ENCODE results near the gene MAN2A1.

MAN2A1 gene

GRCh38 chr5:109689740-109690241 is at the start of gene MAN2A1:
Gene MAN2A1 (plus strand): TSS chr5:109689927. CDS start chr5:109690418, 491 bp downstream.
- DNase-seq, result no peak

- DNase-seq, result no peak
Observed at GRCh38 chr5:109640976-109641375, 48.8 kb upstream of the MAN2A1 start.

- no peak for DNase-seq
Observed at GRCh38 chr5:109643791-109644350, 45.9 kb upstream of the MAN2A1 start.

GRCh38 chr5:109644829-109645228 is 44.9 kb upstream of the MAN2A1 start:
- no peak for DNase-seq

GRCh38 chr5:109645707-109646192 is 44.0 kb upstream of the MAN2A1 start:
- no peak for DNase-seq

GRCh38 chr5:109649318-109649717 is 40.4 kb upstream of the MAN2A1 start:
- DNase-seq, result no peak

- no peak for DNase-seq
Observed at GRCh38 chr5:109650493-109650892, 39.2 kb upstream of the MAN2A1 start.

GRCh38 chr5:109652096-109652495 is 37.6 kb upstream of the MAN2A1 start:
- no peak for DNase-seq

- DNase-seq, result no peak
Observed at GRCh38 chr5:109653042-109653441, 36.7 kb upstream of the MAN2A1 start.

- DNase-seq, result no peak
Observed at GRCh38 chr5:109653561-109654239, 36.0 kb upstream of the MAN2A1 start.

- peak; percentile 52 for DNase-seq
Observed at GRCh38 chr5:109654455-109654854, 35.3 kb upstream of the MAN2A1 start.

- no peak for DNase-seq
Observed at GRCh38 chr5:109655841-109656240, 33.9 kb upstream of the MAN2A1 start.

- DNase-seq, result no peak
Observed at GRCh38 chr5:109656829-109657228, 32.9 kb upstream of the MAN2A1 start.

- no peak for DNase-seq
Observed at GRCh38 chr5:109659901-109660300, 29.8 kb upstream of the MAN2A1 start.

GRCh38 chr5:109660301-109660700 is 29.4 kb upstream of the MAN2A1 start:
- DNase-seq, result no peak

- no peak for DNase-seq
Observed at GRCh38 chr5:109668237-109668636, 21.5 kb upstream of the MAN2A1 start.

GRCh38 chr5:109668668-109669422 is 20.9 kb upstream of the MAN2A1 start:
- DNase-seq, result no peak

- no peak for DNase-seq
Observed at GRCh38 chr5:109669991-109670706, 19.6 kb upstream of the MAN2A1 start.

GRCh38 chr5:109671136-109671535 is 18.6 kb upstream of the MAN2A1 start:
- DNase-seq, result no peak

GRCh38 chr5:109674596-109674995 is 15.1 kb upstream of the MAN2A1 start:
- no peak for DNase-seq

- DNase-seq, result no peak
Observed at GRCh38 chr5:109676920-109677319, 12.8 kb upstream of the MAN2A1 start.

GRCh38 chr5:109678447-109678846 is 11.3 kb upstream of the MAN2A1 start:
- DNase-seq, result no peak

- DNase-seq, result no peak
Observed at GRCh38 chr5:109681763-109682162, 8.0 kb upstream of the MAN2A1 start.
